GM20431 (cell line): ENCODE measurements around the gene NINJ2.

Experiments used
- in situ Hi-C: fragments of 300-500 bp; cut with MseI, MboI; formaldehyde crosslinking; loops from one replicate; pipeline ENCODE4 v1.15.0; 2020; ENCODE audit warnings: low sequenced_read_pairs; ENCODE audit not compliant: unreplicated experiment

The NINJ2 gene

DNA sequence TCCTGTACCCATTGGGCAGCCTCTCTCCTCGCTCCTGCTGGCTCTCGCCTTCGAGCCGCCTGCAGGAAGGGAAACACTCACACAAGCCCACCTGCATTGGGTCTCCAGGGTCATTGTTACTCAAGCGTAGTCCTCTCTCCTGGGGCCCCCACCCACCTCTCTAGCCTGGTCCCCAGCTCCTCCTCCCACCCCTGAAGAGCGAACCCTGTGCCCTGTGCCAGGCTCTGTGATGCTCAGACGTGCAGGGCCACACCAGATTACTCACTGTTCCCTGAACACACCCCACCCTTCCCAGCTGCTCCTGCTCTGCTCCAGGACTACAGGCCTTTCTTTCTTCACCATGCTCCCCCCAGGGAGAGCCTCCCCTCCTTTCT is 88.1 kb downstream of the NINJ2 start:
- in situ Hi-C loops = no loop called here

- in situ Hi-C loops = no loop called here
Observed at GRCh38 chr12:574475-575128, 88.6 kb downstream of the NINJ2 start.

GRCh38 chr12:573232-573631 is 90.0 kb downstream of the NINJ2 start:
- in situ Hi-C loops = no loop called here

- in situ Hi-C loops = no loop called here
Observed at GRCh38 chr12:572532-572899, 90.7 kb downstream of the NINJ2 start.

DNA sequence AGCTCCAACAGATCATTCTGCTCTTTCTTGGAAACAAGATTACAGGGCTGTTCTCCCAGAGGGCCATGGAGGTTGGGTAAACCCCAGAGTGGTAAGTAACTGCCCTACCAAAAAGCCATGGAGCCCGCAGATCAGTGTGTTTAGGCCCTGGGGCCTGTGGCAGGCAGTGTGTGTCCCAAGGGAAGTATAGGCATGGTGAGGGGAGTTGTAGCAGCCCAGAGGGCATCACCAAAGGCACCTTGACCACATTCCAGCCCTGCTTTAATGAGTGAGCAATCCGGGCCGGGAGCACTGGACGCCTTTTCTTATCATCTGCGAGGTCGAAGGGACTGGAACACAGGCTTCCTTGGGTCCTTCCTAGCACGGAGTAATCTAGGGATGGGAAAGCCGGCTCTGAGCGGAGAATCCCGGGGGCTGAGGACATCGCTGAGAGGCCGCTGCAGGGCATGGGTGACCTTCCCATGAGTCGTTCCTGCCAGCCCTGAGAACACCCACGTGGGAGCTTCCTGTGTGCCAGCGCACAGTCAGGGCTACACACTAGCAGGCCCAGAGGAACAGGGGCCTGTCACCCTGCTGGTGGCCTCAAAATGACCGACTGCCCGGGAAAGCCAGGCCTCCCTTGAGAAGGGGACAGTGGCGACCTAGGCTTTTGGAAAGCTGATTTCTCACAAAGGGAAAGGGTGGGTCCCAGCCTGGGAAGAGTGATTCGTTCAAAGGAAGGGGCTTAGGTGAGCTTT is 91.3 kb downstream of the NINJ2 start:
- in situ Hi-C loops = no loop called here

- in situ Hi-C loops = no loop called here
Observed at GRCh38 chr12:570921-571794, 92.1 kb downstream of the NINJ2 start.

- in situ Hi-C loops = no loop called here
Observed at GRCh38 chr12:570435-570920, 92.8 kb downstream of the NINJ2 start.

DNA sequence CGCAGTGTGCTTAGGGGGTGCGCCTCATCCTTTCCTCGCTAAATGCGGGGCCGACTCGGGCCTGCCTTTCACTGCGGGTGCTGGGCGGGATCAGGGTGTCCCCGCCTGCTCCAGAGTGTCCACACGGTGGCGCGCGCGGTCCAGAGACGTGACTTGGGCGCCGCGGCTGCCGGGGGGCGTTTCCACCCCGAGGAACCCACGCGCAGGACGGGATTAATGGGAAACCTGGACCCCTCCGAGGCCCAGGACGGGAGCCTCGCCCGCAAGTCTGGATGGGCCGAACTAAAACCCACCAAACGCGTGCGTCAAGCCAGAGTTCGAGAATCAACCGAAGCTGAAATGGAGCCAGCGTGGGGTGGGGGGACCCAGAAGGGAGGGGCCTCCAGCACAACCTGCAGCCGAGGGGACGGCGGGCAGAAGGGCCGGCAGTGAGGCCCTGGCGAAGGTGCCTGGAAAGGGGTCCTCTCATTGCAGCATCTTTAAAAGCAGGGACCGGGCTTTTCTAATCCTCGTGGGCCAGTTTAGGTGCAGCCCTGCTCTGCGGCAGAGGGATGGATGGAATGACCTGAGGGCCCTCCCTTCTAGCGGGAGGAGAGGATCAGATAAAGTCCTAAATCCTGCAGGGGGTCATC is 93.3 kb downstream of the NINJ2 start:
- in situ Hi-C loops = loop anchor here (10.0 kb wide), 1 partner anchor 375 kb away; the partner anchor contains the start of gene RAD52

GRCh38 chr12:569091-569676 is 94.1 kb downstream of the NINJ2 start:
- in situ Hi-C loops = loop anchor here (10.0 kb wide), 1 partner anchor 376 kb away; the partner anchor contains the start of gene RAD52

- in situ Hi-C loops = loop anchor here (10.0 kb wide), 1 partner anchor 376 kb away; the partner anchor contains the start of gene RAD52
Observed at GRCh38 chr12:568486-568885, 94.8 kb downstream of the NINJ2 start.

GRCh38 chr12:565589-566105 is 97.6 kb downstream of the NINJ2 start:
- in situ Hi-C loops = loop anchor here (10.0 kb wide), 1 partner anchor 379 kb away; the partner anchor contains the start of gene RAD52

DNA sequence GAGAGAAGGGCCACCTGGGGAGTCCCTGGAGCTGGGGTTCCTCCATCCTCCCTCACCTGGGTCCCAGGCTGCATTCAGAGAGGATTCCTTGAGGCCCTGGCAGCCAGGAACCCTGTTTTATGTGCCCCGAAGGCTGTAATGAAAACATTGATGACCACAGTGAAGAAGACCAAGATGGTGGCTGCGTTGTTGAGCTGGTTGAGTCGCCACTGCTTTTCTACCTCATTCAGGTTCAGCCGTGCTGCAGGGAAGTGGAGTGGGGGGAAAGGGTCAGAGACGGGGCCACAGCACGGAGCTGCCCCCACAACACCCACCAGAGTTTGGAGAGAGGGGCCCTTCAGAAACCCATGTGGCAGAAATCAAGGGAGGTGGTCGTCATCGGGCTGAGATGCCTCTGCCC is 98.1 kb downstream of the NINJ2 start:
- in situ Hi-C loops = loop anchor here (10.0 kb wide), 1 partner anchor 380 kb away; the partner anchor contains the start of gene RAD52

GRCh38 chr12:563787-564298 is 99.4 kb downstream of the NINJ2 start:
- in situ Hi-C loops = loop anchor here (10.0 kb wide), 1 partner anchor 381 kb away; the partner anchor contains the start of gene RAD52

- in situ Hi-C loops = loop anchor here (10.0 kb wide), 1 partner anchor 381 kb away; the partner anchor contains the start of gene RAD52
Observed at GRCh38 chr12:563250-563781, 99.9 kb downstream of the NINJ2 start.

DNA sequence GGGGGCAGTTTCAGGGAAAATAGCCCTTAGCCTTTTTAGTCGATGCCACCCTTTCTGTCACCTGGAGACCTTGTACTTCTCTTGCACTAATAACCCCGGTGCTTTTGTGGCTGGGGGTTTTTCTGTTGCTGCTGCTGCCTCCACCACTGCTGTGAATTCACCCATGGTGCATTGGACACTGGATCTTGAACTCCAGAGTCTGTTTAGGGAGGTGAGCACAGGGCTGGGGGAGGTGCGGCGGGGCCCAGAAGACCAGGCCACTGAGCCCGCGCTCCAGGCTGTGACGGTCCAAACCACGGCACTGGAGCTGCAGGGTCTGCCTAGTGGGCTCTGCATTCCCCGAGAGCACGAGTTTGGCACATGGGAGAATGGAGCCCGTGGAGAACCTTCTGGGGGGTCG is 100.6 kb downstream of the NINJ2 start:
- in situ Hi-C loops = loop anchor here (10.0 kb wide), 1 partner anchor 382 kb away; the partner anchor contains the start of gene RAD52

DNA sequence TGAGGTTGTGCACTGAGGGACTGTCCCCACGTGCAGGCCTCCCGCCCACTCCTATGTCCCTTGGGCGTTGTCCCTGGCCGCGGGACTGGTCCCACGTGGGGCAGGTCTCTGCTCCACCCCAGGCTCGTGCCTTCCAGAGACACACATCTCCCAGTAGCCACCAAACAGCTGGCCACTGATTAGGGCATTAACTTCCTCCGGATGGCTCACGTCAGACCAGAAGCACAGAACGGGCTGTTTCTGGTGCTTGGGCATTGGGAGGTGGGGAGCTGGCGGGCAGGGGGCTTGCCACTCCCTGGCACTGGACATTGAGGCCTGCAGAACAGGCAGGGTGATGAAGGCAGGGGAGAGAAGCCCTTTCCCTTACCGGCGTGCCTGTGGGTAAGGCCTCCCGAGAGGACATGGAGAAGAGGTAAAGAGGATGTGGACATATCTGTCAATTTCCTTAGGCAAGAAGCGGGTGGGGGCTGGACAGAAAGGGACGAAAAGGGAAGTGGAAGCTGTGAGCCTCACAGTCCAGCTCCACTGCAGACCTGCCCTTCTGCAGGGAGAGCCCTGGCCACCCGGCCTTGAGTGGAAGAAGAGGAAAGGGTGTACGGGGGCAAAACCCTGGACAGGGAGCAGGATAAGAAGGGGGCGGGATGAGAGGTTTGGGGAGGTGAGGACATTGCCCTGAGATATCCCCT is 101.2 kb downstream of the NINJ2 start:
- in situ Hi-C loops = loop anchor here (10.0 kb wide), 1 partner anchor 383 kb away; the partner anchor contains the start of gene RAD52

- in situ Hi-C loops = loop anchor here (10.0 kb wide), 1 partner anchor 383 kb away; the partner anchor contains the start of gene RAD52
Observed at GRCh38 chr12:561391-561705, 101.9 kb downstream of the NINJ2 start.
